Measurements from ENCODE around the gene TOPORS.
A peak's percentile ranks its signal among the peaks of the same experiment; 100 is the strongest.
"Not testable (repeated sequence)": the region's sequence is repeated elsewhere in the genome, so short reads cannot be mapped to it uniquely, and the experiment has no call there.

Gene TOPORS

DNA sequence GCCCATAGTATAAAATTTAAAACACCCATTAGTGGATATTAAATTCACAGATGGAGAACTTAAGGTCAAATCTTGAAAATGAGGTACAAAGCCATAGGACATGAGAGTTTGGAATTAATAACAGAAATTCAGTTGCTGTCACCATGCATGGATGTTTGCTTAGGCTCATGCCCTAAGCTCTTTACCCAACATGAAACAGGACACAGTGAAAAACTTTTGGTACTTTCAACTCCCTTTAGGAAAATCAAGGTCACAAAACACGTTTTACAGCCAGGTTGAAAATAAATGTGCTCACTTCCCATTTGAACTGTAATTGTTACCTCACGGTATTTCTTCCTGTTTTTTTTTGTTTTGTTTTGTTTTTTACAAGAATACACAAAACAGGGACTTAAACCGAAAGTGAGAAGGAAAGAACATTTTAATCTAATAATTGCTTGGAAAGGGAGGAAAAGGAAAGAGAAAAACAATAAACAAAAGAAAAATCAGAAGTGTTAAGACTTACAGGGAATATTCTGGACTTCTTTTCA is 6.1 kb upstream of the TOPORS start:
- DNase-seq (ENCODE audit: extremely low read depth, low read depth) = no peak
- TF ChIP-seq, protein P1, sequence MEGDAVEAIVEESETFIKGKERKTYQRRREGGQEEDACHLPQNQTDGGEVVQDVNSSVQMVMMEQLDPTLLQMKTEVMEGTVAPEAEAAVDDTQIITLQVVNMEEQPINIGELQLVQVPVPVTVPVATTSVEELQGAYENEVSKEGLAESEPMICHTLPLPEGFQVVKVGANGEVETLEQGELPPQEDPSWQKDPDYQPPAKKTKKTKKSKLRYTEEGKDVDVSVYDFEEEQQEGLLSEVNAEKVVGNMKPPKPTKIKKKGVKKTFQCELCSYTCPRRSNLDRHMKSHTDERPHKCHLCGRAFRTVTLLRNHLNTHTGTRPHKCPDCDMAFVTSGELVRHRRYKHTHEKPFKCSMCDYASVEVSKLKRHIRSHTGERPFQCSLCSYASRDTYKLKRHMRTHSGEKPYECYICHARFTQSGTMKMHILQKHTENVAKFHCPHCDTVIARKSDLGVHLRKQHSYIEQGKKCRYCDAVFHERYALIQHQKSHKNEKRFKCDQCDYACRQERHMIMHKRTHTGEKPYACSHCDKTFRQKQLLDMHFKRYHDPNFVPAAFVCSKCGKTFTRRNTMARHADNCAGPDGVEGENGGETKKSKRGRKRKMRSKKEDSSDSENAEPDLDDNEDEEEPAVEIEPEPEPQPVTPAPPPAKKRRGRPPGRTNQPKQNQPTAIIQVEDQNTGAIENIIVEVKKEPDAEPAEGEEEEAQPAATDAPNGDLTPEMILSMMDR (IDR thresholded peaks at IDR 0.05; ENCODE audit: low read depth, low read length) = no peak

DNA sequence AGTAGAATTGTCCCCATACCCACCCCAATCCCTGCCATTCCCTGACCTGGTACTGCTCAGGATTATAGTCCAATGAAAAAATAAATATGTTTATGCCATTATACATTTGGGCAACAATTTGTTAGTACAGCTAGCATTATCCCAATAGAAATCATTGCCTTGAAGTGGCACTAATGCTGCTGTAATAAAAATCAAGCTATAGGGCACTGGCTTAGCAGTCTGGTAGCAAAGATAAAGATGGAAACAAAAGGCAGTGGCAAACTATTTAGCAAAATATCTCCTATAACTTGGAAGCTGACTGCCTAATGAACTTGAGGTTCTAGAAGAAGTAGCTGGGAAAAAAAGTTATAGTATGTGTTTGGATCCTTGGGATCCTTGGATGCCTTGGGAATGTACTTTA is 2.2 kb upstream of the TOPORS start:
- TF ChIP-seq, protein P1 (IDR thresholded peaks at IDR 0.05; ENCODE audit: low read depth, low read length) = no peak
- DNase-seq (ENCODE audit: extremely low read depth, low read depth) = no peak

DNA sequence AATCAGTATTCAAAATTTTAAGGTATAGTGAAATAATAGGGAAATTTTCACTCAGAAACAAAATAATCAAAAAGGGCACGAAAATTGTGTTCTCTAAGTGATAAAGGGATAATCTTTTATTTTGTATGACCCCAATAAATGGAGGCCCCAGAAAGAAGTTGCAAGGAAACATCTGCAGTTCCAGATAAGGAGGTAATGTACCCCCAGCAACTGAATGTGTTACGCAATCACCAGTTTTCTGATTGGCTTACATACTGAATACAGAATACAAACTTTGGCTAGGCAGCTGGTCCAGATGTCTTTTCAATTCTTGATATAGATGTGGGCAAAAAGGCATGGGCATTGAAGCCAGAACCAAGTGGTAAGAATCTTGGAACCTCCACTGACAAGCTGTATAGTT is 1.7 kb upstream of the TOPORS start:
- TF ChIP-seq, protein P1 (IDR thresholded peaks at IDR 0.05; ENCODE audit: low read depth, low read length) = no peak
- no peak for DNase-seq (ENCODE audit: extremely low read depth, low read depth)

DNA sequence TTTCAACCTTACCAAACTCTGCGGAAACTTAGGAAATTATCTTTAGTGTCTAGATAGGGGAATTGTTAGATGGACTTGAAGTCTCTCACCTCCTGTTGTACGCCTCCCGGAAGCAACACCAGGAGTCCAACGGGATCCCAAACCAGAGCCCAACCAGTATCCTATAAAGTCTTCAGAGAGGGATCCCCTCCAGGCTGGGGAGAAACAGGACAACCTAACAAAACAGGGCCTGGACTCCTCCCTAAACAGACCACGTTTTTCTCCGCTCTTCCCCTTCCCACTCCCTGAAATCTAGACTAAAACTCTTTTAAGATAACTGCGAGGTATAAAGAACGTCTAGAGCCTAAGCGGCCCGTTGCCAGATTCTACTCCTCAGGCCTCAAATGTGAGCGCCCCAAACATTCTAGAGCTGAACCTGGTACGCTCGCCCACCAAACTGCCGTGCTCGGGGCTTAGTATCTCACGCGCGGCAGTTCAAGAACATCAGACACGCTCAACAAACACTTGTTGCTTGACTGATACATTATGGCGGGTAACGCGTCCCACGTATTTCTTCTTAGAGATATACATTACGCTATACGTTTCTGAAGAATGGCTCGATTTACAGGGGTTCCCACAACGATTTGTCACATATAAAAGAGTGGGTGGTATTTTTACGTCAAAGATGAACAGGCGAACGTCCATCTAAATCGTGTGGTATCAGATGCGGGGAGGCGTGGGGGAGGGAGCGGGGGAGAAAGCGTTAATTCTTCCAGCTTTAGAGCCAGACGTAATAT is 922 bp downstream of the TOPORS start:
- TF ChIP-seq, protein P1 (IDR thresholded peaks at IDR 0.05; ENCODE audit: low read depth, low read length) = no peak
- no peak for DNase-seq (ENCODE audit: extremely low read depth, low read depth)

DNA sequence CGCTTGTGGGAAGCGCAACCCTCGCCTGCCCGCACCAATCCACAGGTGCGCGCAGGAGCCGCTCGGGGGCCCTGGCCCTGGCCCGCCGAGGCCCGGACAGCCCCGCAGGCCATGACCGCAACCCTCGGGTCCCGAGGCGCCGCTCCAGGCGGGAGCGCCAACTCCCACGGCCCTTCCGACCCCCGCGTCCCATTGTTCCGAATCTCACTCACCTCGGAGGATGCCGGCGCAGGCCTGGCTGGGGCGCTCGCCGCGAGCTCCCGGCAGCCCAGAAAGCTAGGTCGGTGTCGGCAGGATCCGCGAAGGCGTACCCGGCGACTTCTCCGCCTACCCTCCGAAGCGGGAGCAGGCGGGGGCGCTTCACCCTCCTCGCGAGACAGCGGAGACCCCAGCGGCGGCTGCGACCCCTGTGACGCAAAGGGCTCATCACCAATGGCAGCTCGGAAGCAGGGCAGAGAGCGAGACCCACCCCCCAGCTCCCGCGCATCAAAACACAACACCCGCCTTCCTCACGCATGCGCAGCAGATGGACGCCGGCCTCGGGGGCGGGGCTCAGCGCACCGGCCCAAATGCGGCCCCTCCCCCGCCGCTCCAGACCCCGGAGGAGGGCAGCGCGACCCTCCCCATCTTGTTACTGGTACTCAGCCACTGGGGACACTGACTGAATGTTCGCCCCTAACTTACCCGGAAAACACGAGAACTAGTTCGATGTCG is 1.7 kb downstream of the TOPORS start:
- peak; percentile 84 for DNase-seq (ENCODE audit: extremely low read depth, low read depth)
- TF ChIP-seq, protein P1 (IDR thresholded peaks at IDR 0.05; ENCODE audit: low read depth, low read length) = no peak

DNA sequence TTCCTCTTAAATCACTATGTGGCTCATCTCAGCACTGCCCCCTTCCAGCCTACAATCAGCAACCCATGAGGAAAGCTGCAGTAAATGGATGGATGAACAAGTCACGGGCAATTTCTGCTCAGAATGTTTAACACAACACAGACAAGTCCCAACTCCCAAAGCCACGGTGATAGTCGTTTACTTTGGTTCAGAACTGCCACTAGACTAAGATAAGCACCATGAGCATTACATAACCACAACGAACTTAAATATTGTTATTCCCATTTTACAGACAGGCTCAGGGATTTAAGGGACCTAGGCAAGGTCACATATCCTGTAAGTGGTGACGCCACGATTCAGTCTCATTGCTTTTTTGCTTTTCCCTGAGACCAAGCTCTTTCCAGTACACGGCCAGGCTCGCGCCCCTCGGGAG is 2.2 kb downstream of the TOPORS start:
- DNase-seq (ENCODE audit: extremely low read depth, low read depth) = no peak
- TF ChIP-seq, protein P1 (IDR thresholded peaks at IDR 0.05; ENCODE audit: low read depth, low read length) = peak; percentile 24

DNA sequence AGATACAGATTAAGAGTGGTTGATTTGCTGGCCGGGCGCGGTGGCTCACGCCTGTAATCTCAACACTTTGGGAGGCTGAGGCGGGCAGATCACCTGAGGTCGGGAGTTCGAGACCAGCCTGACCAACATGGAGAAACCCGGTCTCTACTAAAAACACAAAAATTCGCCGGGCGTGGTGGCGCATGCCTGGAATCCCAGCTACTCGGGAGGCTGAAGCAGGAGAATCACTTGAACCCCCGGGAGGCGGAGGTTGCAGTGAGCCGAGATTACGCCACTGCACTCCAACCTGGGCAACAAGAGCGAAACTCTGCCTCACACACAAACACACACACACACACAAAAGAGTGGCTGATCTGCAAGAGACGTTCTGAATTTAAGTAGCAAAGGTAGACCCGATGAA is 4.2 kb downstream of the TOPORS start:
- DNase-seq (ENCODE audit: extremely low read depth, low read depth) = not testable (repeated sequence)
